ENCODE data around the gene CTNNA2. TPM values are rescaled to one million over a fixed set of nuclear protein-coding genes. Genes with fewer than 3 reads are reported as not detected.

CTNNA2 gene
- total and polyA plus RNA-seq, 4 donors, result 0.01 to 0.37 TPM; not detected in 2

GRCh38 chr2:80396276-80396675, 883.4 kb downstream of the CTNNA2 start:
- no peak overlapping the region for H3K27ac ChIP-seq (ENCODE audit: low read depth in 1 of 2, low read length in 1 of 2)
- H3K4me3 ChIP-seq, result no peak overlapping the region
- no peaks in the 10 kb centered on the region for H3K27me3 ChIP-seq (ENCODE audit: control insufficient read depth in 3 of 3, insufficient read depth in 3 of 3, low read length in 2 of 3)
- DNase-seq, result no peak
- H3K9me3 ChIP-seq (ENCODE audit: control insufficient read depth in 4 of 4, insufficient read depth in 3 of 4, low read length in 3 of 4), result peaks cover 0 to 2% (median 0%) of the 10 kb centered on the region in 4 donors
- H3K36me3 ChIP-seq (ENCODE audit: control insufficient read depth in 4 of 4, insufficient read depth in 4 of 4, low read length in 4 of 4), result no peaks in the 10 kb centered on the region
- no peaks in the 10 kb centered on the region for H3K4me1 ChIP-seq (ENCODE audit: control insufficient read depth in 5 of 5, insufficient read depth in 5 of 5, low read length in 5 of 5)
- no peak for ATAC-seq (ENCODE audit: insufficient read depth, low FRiP score)
- no peak overlapping the region for H3K9ac ChIP-seq (ENCODE audit: insufficient read depth in 1 of 2, low read length in 2 of 2)
- no peak for TF ChIP-seq CTCF (IDR thresholded peaks at IDR 0.05; ENCODE audit: control extremely low read depth, extremely low read depth)

DNA sequence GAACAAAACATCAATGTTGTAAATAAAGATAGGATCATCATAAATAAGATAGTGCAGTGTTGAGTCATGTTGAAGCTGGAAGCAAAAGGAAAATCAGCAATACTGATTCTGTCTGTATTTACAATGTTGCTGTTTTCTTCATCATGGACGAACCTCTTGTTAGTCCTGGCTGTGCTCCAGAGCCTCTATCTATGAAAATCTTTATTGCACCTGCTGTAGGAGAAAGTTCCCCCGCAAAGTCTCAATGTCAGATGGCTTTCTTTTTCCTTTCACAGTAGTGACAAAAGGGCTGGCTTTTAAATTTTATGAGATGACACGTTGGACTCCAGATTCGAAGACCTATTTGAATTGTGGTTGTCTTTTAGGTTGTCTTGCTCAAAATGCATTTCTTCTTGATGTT, 890.2 kb downstream of the CTNNA2 start:
- 67 to 80% methylated on average over 4 of the region's 4 CpGs for WGBS, 2 donors
- no peaks in the 10 kb centered on the region for H3K4me1 ChIP-seq (ENCODE audit: control insufficient read depth in 5 of 5, insufficient read depth in 5 of 5, low read length in 5 of 5)
- H3K27ac ChIP-seq (ENCODE audit: low read depth in 1 of 2, low read length in 1 of 2), result no peak overlapping the region
- TF ChIP-seq CTCF (IDR thresholded peaks at IDR 0.05; ENCODE audit: control extremely low read depth, extremely low read depth), result no peak
- no peak overlapping the region for H3K4me3 ChIP-seq
- no peak for DNase-seq
- H3K9ac ChIP-seq (ENCODE audit: insufficient read depth in 1 of 2, low read length in 2 of 2), result no peak overlapping the region
- H3K9me3 ChIP-seq (ENCODE audit: control insufficient read depth in 4 of 4, insufficient read depth in 3 of 4, low read length in 3 of 4), result peaks cover 0 to 2% (median 0%) of the 10 kb centered on the region in 4 donors
- no peaks in the 10 kb centered on the region for H3K36me3 ChIP-seq (ENCODE audit: control insufficient read depth in 4 of 4, insufficient read depth in 4 of 4, low read length in 4 of 4)
- no peaks in the 10 kb centered on the region for H3K27me3 ChIP-seq (ENCODE audit: control insufficient read depth in 3 of 3, insufficient read depth in 3 of 3, low read length in 2 of 3)
- no peak for ATAC-seq (ENCODE audit: insufficient read depth, low FRiP score)

DNA sequence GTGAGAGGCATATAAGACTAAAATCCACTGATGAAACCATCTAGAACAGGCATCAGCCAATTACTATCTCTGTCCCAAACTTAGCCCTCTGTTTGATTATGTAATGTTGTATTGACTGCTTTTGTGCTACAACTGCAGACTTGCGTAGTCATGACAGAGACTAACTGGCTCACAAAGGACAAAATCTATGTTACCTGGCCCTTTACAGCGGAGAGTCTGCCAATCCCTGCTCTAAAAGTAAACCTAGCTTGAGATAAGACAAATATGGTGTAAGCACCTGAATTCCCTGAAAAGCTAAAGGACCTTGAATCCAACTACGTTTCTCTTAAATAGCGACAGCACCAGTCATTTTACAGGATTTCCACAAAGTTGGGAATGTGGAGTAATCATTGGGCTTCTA, 894.5 kb downstream of the CTNNA2 start:
- no peak for TF ChIP-seq CTCF (IDR thresholded peaks at IDR 0.05; ENCODE audit: control extremely low read depth, extremely low read depth)
- 91 to 92% methylated on average over 4 of the region's 4 CpGs for WGBS, 2 donors
- H3K9me3 ChIP-seq (ENCODE audit: control insufficient read depth in 4 of 4, insufficient read depth in 3 of 4, low read length in 3 of 4), result no peaks in the 10 kb centered on the region

DNA sequence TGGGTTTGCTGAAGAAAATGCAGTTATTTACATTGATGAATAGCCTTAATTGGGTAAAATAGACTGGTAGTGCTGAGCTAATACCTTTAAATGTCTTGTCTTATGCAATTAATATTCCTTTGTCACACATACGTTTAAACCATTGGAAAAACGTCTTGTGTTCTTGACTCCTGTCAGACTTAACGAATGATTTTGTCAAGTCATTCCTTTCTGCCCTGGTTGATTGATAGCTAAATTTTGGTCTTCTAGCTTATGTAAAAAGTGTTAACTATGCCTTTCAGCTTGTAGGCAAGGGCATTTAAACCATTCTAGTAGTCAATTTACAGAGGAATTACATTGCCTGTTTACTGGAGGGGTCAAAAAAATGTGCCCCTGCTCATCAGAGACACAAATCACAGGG, 897.5 kb downstream of the CTNNA2 start:
- Histone ChIP-seq H3K36me3 (ENCODE audit: control insufficient read depth in 4 of 4, insufficient read depth in 4 of 4, low read length in 4 of 4) (no peaks in the 10 kb centered on the region), H3K4me1 (ENCODE audit: control insufficient read depth in 5 of 5, insufficient read depth in 5 of 5, low read length in 5 of 5) (no peaks in the 10 kb centered on the region), H3K4me3 (no peak overlapping the region), H3K27ac (ENCODE audit: low read depth in 1 of 2, low read length in 1 of 2) (no peak overlapping the region), H3K9me3 (ENCODE audit: control insufficient read depth in 4 of 4, insufficient read depth in 3 of 4, low read length in 3 of 4) (peaks cover 0 to 4% (median 4%) of the 10 kb centered on the region in 4 donors), H3K9ac (ENCODE audit: insufficient read depth in 1 of 2, low read length in 2 of 2) (no peak overlapping the region), H3K27me3 (ENCODE audit: control insufficient read depth in 3 of 3, insufficient read depth in 3 of 3, low read length in 2 of 3) (no peaks in the 10 kb centered on the region)
- TF ChIP-seq CTCF (IDR thresholded peaks at IDR 0.05; ENCODE audit: control extremely low read depth, extremely low read depth), result no peak
- ATAC-seq (ENCODE audit: insufficient read depth, low FRiP score), result no peak
- DNase-seq, result no peak
- 62 to 78% methylated on average over 3 of the region's 3 CpGs for WGBS, 2 donors

More for the DNA sequence above, 894.5 kb downstream of the CTNNA2 start:
- Histone ChIP-seq H3K27me3 (ENCODE audit: control insufficient read depth in 3 of 3, insufficient read depth in 3 of 3, low read length in 2 of 3) (no peaks in the 10 kb centered on the region), H3K9ac (ENCODE audit: insufficient read depth in 1 of 2, low read length in 2 of 2) (no peak overlapping the region), H3K27ac (ENCODE audit: low read depth in 1 of 2, low read length in 1 of 2) (no peak overlapping the region), H3K4me1 (ENCODE audit: control insufficient read depth in 5 of 5, insufficient read depth in 5 of 5, low read length in 5 of 5) (no peaks in the 10 kb centered on the region), H3K4me3 (no peak overlapping the region), H3K36me3 (ENCODE audit: control insufficient read depth in 4 of 4, insufficient read depth in 4 of 4, low read length in 4 of 4) (no peaks in the 10 kb centered on the region)
- DNase-seq, result no peak
- no peak for ATAC-seq (ENCODE audit: insufficient read depth, low FRiP score)
